Measurements from ENCODE around the gene PTPRD. TPM values are rescaled to one million over a fixed set of nuclear protein-coding genes. Genes with fewer than 3 reads are reported as not detected.
A peak's percentile ranks its signal among the peaks of the same experiment; 100 is the strongest.

Gene PTPRD
- total RNA-seq, 1 experiment from 2014 or later, result 4.5 TPM

DNA sequence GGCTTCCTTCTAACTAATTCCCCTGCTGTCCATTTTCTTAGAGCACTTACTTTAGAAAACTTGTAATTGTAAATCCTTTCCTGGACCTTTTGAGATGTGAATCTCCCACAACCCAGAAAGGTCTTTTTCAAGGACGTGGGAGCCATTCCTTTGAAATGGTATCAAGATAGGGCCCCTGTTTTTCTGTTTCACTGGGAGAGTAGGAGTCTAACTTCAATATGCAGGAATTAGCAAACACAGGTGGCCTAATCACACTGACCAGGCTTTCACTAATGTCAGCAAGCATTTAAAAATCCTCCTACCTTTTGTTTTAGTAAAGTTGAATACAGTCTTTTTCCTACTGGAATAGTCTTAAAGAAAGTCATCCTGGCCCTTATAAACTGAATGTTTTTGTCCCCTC, 558.3 kb downstream of the PTPRD start:
- no peak for DNase-seq (ENCODE audit: low read depth)

DNA sequence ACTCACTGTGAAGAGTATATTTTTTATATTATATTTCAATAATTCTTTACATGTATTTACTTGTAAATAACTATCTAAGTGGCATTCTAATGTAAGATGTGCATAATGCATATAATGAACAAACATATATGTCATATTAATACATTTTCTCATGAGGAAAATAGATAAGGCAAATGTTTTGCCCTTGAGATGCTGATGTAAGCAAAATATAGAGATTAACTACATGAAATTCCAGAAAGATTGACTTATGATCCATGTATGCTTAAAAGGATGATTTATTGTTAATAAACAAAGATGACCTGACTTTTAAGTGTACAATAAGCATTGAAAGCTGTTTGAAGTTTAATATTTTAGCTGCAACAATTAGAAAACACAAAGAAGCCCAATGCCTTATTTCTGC, 559.9 kb downstream of the PTPRD start:
- DNase-seq (ENCODE audit: low read depth), result no peak

DNA sequence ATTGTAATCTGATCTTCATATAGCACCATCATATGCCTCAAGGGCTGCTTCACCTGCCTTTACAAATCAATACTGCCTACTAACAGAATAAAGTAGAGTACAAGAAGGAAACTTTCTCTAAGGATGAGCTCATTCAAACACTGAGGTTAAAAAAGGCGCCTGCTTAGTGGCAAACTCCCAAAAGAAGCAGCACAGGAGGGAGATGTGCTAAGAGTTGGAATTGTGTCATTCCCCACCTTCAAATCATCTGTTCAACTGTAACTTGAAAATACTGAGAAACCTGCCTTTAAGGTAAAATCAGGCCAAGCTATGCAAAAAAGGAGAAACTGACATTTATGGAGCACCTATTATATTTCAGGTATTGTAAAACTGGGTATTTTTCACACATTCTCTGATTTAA, 560.6 kb downstream of the PTPRD start:
- DNase-seq (ENCODE audit: low read depth), result no peak

GRCh38 chr9:10050016-10050415, 562.8 kb downstream of the PTPRD start:
- peak; percentile 17 for DNase-seq (ENCODE audit: low read depth)

- no peak for DNase-seq (ENCODE audit: low read depth)
Observed at GRCh38 chr9:10048994-10049393, 563.8 kb downstream of the PTPRD start.

DNA sequence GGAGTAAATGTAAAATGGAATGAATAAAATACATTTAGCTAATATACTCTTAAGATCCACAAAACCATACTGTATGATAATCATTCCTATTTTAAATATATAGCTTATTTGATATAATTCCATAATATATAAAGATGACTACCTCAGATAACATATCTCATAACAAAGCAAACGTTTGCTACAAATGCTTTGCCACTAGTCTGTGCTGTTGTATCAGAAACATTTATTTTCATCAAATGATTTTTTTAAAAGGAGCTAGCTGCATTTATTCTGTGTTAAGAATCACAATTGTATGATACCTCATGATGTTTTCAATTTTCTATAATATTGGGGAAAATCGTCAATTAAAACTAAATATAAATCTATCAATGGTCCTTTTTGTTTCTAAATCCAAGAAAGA, 567.2 kb downstream of the PTPRD start:
- DNase-seq (ENCODE audit: low read depth), result no peak

GRCh38 chr9:10041726-10042229, 571.0 kb downstream of the PTPRD start:
- DNase-seq (ENCODE audit: low read depth), result no peak

DNA sequence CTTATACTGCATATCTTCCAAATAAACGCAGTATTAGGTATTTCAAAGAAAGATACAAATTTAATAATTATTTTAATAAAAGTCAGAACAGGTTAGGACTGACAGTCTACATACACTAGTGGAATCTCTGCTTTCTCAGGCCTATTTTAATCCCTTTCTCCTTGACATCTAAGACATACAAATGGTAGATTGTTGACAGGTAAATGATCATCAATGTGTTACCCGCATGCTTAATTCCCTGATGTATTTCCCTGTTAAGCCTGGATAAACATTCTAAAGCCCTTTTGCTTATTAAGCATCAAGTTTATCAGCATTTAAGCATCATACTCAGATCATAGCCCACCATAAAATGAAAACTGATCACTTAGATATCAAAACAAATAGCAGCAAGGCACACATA, 576.7 kb downstream of the PTPRD start:
- no peak for DNase-seq (ENCODE audit: low read depth)

GRCh38 chr9:10032166-10032565, 580.6 kb downstream of the PTPRD start:
- DNase-seq (ENCODE audit: low read depth), result no peak

GRCh38 chr9:10026443-10026984, 586.3 kb downstream of the PTPRD start:
- DNase-seq (ENCODE audit: low read depth), result no peak

- no peak for DNase-seq (ENCODE audit: low read depth)
Observed at GRCh38 chr9:10015755-10016154, 597.0 kb downstream of the PTPRD start.

- no peak for DNase-seq (ENCODE audit: low read depth)
Observed at GRCh38 chr9:10014889-10015288, 597.9 kb downstream of the PTPRD start.

- DNase-seq (ENCODE audit: low read depth), result no peak
Observed at GRCh38 chr9:10009401-10009800, 603.4 kb downstream of the PTPRD start.

- no peak for DNase-seq (ENCODE audit: low read depth)
Observed at GRCh38 chr9:10008101-10008799, 604.6 kb downstream of the PTPRD start.

- DNase-seq (ENCODE audit: low read depth), result no peak
Observed at GRCh38 chr9:10007356-10007755, 605.4 kb downstream of the PTPRD start.

- no peak for DNase-seq (ENCODE audit: low read depth)
Observed at GRCh38 chr9:10005206-10005605, 607.6 kb downstream of the PTPRD start.

- no peak for DNase-seq (ENCODE audit: low read depth)
Observed at GRCh38 chr9:10003047-10003446, 609.8 kb downstream of the PTPRD start.

DNA sequence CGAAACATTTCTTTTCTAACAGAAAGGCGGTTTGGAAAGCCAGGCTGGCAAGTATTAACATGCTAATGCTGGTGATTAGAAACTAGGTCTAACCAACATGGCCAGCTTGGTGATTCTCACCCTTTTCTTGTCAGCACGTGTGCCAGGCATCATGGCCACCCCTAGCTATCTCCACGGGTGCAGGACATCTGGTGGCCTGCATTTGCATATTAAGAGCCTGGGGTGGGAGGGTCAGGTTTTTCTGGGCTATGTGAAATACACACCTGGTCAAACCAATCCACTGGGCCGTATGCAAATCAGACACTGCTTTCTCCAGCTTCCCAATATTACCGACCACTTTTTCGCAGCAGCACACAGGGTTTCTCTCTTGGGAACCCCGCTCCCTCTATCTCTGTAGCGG, 612.1 kb downstream of the PTPRD start:
- no peak for DNase-seq (ENCODE audit: low read depth)

DNA sequence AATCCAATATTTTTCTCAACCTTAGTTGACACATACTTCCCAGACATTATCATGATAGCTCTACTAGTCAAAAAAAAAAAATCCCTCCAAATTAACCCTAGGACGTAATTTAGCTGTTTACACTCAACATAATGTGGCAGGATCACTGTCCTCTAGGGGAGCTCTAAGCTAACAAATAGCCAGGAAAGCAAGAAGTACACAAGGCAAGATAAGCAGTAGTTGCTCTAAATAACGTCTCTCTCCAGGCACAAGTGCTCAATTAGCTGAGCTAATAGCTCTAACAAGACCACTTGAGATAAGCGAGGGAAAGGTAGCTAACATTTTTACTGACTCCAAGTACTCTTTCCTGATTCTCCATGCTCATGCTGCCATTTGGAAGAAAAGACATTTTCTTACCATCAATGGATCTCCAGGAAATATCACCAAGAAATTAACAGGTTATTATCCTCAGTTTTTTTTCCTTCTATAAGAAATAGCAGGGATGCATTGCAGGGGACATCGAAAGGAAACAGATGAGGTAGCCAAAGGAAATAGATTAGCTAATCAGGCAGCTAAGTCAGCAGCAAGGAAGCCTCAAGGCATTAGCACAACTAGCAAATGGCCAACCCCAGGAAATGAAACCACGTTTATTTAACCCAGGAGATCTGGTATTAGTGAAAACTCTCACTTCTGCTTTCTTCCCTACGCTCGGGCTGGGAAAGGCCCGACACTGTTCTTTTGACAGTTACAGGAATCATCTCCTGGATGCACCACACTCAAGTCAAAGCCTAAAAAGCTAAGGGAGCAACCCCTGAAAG, 614.1 kb downstream of the PTPRD start:
- DNase-seq (ENCODE audit: low read depth), result peak; percentile 9

GRCh38 chr9:9997585-9997984, 615.2 kb downstream of the PTPRD start:
- DNase-seq (ENCODE audit: low read depth), result no peak

- DNase-seq (ENCODE audit: low read depth), result no peak
Observed at GRCh38 chr9:9996259-9996658, 616.5 kb downstream of the PTPRD start.

- DNase-seq (ENCODE audit: low read depth), result no peak
Observed at GRCh38 chr9:9992936-9993335, 619.9 kb downstream of the PTPRD start.

GRCh38 chr9:9973062-9973461, 639.7 kb downstream of the PTPRD start:
- no peak for DNase-seq (ENCODE audit: low read depth)
